ENCODE data around the gene GAL3ST2. TPM values are rescaled to one million over a fixed set of nuclear protein-coding genes. Genes with fewer than 3 reads are reported as not detected.
"Not testable (repeated sequence)": the region's sequence is repeated elsewhere in the genome, so short reads cannot be mapped to it uniquely, and the experiment has no call there.

The GAL3ST2 gene
- polyA plus RNA-seq, 1 experiment, result not detected

GRCh38 chr2:241814643-241815476, 38.2 kb downstream of the GAL3ST2 start:
- H3K27me3 ChIP-seq (ENCODE audit: control insufficient read depth, insufficient read depth, low read length), result peaks cover 3% of the 10 kb centered on the region
- H3K4me3 ChIP-seq (ENCODE audit: low read depth, low read length), result no peak overlapping the region
- no peak for TF ChIP-seq CTCF (IDR thresholded peaks at IDR 0.05; ENCODE audit: low read depth, low read length)
- ChIA-PET POLR2A (no interaction called here), CTCF (no interaction called here)
- peaks cover 21% of the 10 kb centered on the region for H3K9me3 ChIP-seq (ENCODE audit: control insufficient read depth, insufficient read depth, low read length)
- H3K27ac ChIP-seq (ENCODE audit: low read depth, low read length), result no peak overlapping the region
- DNase-seq (ENCODE audit: low read depth, low spot score), result no peak

- TF ChIP-seq CTCF (IDR thresholded peaks at IDR 0.05; ENCODE audit: low read depth, low read length), result no peak
- peaks cover 3% of the 10 kb centered on the region for H3K27me3 ChIP-seq (ENCODE audit: control insufficient read depth, insufficient read depth, low read length)
- H3K9me3 ChIP-seq (ENCODE audit: control insufficient read depth, insufficient read depth, low read length), result peaks cover 30% of the 10 kb centered on the region
- no peak overlapping the region for H3K27ac ChIP-seq (ENCODE audit: low read depth, low read length)
- H3K4me3 ChIP-seq (ENCODE audit: low read depth, low read length), result no peak overlapping the region
- no peak for DNase-seq (ENCODE audit: low read depth, low spot score)
- ChIA-PET CTCF (no interaction called here), POLR2A (no interaction called here)
These were observed 39.1 kb downstream of the GAL3ST2 start for GRCh38 chr2:241815477-241816430.

- no peak for DNase-seq (ENCODE audit: low read depth, low spot score)
- no peak overlapping the region for H3K4me3 ChIP-seq (ENCODE audit: low read depth, low read length)
- H3K9me3 ChIP-seq (ENCODE audit: control insufficient read depth, insufficient read depth, low read length), result peaks cover 38% of the 10 kb centered on the region
- ChIA-PET POLR2A (no interaction called here), CTCF (no interaction called here)
- no peak for TF ChIP-seq CTCF (IDR thresholded peaks at IDR 0.05; ENCODE audit: low read depth, low read length)
- no peak overlapping the region for H3K27ac ChIP-seq (ENCODE audit: low read depth, low read length)
- peaks cover 3% of the 10 kb centered on the region for H3K27me3 ChIP-seq (ENCODE audit: control insufficient read depth, insufficient read depth, low read length)
These were observed 40.0 kb downstream of the GAL3ST2 start for GRCh38 chr2:241816431-241817121.

- ChIA-PET CTCF (no interaction called here), POLR2A (no interaction called here)
- DNase-seq (ENCODE audit: low read depth, low spot score), result no peak
- no peak overlapping the region for H3K27ac ChIP-seq (ENCODE audit: low read depth, low read length)
- H3K27me3 ChIP-seq (ENCODE audit: control insufficient read depth, insufficient read depth, low read length), result peaks cover 3% of the 10 kb centered on the region
- no peak overlapping the region for H3K4me3 ChIP-seq (ENCODE audit: low read depth, low read length)
- peaks cover 44% of the 10 kb centered on the region for H3K9me3 ChIP-seq (ENCODE audit: control insufficient read depth, insufficient read depth, low read length)
- no peak for TF ChIP-seq CTCF (IDR thresholded peaks at IDR 0.05; ENCODE audit: low read depth, low read length)
These were observed 40.7 kb downstream of the GAL3ST2 start for GRCh38 chr2:241817126-241817820.

GRCh38 chr2:241817821-241818215, 41.2 kb downstream of the GAL3ST2 start:
- POLR2A ChIA-PET; DNase-seq (ENCODE audit: low read depth, low spot score); H3K27ac ChIP-seq (ENCODE audit: low read depth, low read length); H3K27me3 ChIP-seq (ENCODE audit: control insufficient read depth, insufficient read depth, low read length); CTCF ChIA-PET; H3K4me3 ChIP-seq (ENCODE audit: low read depth, low read length): not testable (repeated sequence)
- peaks cover 44% of the 10 kb centered on the region for H3K9me3 ChIP-seq (ENCODE audit: control insufficient read depth, insufficient read depth, low read length)

Measured in AG04450 (cell line).